Hematopoietic multipotent progenitor cell treated with erythropoietin and hydrocortisone succinate and interleukin-3 and kit ligand, for 8 days (in vitro differentiated cells): Measurements from ENCODE around the gene LRRTM2.
"Not testable (repeated sequence)": the region's sequence is repeated elsewhere in the genome, so short reads cannot be mapped to it uniquely, and the experiment has no call there.

Source experiments
- DNase-seq: peaks from one replicate; pipeline ENCODE4 v3.0.0-alpha.2; 2015

Gene LRRTM2, protein sequence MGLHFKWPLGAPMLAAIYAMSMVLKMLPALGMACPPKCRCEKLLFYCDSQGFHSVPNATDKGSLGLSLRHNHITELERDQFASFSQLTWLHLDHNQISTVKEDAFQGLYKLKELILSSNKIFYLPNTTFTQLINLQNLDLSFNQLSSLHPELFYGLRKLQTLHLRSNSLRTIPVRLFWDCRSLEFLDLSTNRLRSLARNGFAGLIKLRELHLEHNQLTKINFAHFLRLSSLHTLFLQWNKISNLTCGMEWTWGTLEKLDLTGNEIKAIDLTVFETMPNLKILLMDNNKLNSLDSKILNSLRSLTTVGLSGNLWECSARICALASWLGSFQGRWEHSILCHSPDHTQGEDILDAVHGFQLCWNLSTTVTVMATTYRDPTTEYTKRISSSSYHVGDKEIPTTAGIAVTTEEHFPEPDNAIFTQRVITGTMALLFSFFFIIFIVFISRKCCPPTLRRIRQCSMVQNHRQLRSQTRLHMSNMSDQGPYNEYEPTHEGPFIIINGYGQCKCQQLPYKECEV

DNA sequence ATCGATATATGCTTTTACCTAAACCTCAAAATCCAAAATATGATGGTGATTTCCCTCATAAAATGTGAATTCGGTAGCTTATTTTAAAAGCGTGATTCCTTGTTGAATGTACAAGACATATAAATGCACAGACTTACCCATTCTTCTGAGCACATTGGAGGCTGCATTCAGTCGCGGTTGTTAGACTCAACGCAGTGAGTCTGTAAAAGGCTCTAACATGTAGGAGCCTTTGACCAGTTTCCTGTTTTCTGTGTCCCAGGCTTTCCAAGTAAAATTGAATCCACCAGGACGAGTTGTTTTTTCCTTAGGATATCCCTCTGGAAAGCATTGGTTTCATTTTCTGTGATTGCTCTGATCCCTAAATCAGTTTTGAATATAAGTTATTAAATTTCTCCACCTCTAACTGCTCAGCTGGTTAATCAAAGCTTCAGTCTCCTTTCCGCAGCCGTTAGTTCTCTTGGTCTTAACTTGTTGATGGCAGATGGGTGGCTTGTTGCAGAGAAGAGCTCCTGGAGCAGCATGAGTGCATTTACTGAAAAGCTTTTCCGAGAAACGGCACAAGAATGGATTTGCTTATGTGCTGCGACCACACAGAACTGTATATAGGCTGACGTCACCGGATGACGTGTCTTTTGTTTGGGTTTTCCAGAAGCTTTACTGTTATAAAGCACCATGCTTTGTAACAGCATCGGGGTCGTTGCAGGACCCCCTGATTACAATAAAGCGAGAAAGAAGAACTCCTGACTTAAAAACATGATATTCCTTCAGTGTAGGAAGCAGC is at the start of gene LRRTM2:
TSS of gene LRRTM2 (minus strand) at position 565 of the 781 bp plus-strand sequence. CDS start at position 141, 424 bp downstream.
- no peak for DNase-seq

DNA sequence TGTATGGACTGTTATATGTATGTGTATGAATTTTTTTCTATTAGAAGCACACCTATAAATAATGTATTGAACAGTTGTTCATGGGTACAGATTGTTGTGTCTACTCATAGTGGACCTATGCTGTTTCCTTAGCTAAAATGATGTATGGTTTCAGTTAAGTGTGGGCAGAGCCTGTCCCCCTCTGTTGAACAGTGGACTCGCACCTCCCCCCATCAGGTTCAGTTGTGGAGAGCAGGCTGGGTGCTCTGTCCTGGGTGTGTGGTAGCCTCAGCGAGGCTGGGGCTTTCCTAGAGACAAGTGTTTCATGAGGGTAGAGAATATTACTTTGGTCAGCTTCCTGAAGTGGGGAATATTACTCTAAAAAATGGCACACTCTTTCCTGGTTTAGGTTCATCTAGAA is 47.4 kb upstream of the LRRTM2 start:
- no peak for DNase-seq

DNA sequence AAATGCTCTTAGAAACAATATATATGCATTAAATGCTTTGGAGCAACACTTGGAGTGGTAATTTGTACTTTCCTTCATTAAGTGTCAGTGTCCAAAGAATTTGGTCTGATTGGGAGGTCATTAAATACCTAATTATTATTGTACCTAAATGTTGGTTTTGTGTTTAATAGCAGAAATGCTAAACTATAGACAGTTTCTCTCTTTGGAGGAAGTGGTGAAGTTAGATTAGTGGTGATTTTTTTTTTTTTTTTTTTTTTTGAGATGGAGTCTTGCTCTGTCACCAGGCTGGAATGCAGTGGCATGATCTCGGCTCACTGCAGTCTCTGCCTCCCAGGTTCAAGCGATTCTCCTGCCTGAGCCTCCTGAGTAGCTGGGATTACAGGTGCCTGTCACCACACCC is 46.2 kb upstream of the LRRTM2 start:
- not testable (repeated sequence) for DNase-seq

DNA sequence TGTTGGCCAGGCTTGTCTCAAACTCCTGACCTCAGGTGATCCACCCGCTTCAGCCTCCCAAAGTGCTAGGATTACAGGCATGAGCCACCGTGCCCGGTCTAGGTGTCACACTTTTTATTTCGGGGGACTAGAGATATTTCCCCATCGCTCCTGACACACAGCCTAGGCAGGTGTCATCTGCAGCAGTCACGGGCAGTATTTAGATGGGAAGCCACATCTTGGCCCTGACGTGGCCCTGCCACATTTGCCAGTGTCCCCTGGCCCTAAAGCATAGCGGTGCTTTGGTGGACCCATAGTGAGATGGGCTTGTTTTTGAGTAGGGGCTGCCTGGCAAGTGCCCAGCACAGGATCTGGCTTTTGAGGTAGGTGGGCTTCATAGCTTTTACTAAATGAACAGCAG is 45.0 kb upstream of the LRRTM2 start:
- DNase-seq = no peak

DNA sequence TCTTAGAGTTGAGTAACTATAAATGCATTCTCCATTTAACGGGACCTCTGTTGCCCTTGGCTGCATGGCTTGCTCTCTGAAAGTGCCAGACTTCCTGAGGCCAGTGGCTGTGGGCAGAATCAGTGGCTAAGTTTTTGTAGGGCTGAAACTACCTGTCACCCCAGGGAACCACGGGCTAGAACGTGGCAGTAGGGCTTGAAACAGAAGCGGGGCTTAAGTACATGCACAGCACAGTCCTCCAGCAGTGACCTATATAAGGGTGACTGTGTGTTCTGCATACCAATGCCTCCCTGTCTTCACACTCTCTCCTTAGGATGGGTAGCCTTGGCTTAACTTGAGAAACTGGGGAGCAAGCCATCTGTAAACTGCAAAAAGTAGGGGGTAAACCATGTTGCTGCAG is 43.6 kb upstream of the LRRTM2 start:
- DNase-seq = no peak

DNA sequence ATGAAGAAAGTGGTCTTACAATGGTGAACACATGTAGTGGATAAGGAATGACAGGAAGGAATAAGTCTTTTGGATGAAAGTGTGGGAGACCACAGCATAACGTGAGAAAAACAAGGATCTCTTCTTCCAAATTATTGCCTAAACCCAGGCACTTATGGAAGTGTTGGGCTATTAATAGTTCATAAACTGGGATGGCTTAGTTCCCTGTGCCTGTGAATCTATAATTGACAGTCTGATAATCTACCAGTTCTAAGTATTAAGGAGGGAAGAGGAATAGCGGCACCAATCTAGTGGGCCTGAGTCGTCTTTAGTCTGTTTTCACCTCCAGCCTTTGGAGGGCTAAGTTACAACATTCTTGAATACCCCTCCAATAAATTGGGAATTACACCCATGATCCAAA is 39.2 kb upstream of the LRRTM2 start:
- DNase-seq = no peak

DNA sequence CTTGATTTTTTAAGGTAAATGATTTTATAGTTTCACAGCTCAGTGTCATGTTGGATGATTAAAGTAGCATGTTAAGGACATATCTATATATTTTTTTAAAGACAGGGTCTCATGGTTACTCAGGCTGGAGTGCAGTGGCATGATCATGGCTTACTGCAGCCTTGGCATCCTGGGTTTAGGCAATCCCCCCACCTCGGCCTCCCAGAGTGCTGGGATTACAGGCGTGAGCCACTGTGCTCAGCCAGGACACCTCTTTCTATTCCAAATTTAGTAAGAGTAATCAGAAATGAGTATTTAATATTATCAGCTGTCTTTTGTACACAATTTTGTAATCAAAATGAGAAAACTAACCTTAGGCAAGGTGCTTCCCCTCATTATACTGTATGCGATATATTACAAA is 38.6 kb upstream of the LRRTM2 start:
- DNase-seq = no peak

DNA sequence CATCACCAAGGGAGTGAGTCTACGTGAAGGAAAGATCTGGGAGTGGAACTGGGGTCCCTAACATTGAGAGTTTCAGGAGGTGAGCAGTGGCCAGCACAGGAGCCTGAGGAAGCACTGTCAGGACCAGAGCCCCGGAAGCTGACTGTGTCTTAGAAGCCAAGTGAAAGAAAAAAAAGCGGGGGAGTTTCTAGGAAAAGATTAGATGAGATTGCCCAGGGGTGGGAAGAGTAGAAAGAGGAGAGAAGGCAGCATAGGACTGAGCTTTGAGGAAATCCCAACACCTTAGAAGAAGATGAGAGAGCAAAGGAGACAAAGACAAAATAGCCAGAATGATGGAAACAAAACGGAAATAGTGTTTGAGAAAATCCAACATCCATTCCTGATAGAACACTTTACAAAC is 37.0 kb upstream of the LRRTM2 start:
- no peak for DNase-seq

DNA sequence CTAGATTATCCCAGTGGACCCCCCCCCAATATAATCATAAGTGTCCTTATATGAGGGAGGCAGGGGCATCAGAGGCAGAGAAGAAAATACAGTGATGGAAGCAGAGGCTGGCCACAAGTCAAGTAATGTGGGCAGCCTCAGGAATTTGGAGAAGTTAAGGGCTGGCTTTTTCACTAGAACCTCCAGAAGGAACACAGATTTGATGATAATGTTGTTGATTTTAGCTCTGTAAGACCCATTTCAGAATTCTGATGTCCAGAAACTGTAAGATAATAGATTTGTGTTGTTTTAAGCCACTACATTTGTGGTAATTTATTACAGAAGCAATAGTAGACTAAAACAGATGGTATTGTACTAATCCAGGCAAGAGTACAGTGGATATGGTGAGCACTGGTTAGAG is 36.3 kb upstream of the LRRTM2 start:
- DNase-seq = no peak

DNA sequence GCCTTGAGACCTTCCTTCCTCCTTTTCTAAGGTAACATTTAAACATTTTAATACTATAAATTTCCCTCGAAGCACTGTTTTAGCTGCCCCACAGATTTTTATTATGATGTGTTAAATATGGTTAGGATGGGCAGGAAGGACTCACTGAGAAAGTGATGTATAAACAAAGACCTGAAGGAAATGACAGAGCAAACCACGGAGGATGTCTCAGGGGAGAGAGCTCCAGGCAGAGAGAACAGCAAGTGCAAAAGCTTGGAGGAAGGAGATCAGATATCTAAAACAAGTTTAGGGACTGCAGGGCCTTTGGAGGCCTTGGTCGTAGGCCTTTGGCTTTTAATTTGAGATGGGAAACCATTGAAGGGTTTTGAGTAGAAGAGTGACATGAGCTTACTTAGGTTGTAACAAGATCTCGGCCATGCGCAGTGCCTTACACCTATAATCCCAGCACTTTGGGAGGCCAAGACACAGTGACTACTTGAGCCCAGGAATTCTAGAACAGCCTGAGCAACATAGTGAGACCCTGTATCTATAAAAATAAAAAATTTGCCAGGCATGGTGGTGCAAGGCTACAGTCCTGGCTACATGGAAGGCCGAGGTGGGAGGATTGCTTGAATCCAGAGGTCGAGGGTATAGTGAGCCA is 35.5 kb upstream of the LRRTM2 start:
- no peak for DNase-seq

DNA sequence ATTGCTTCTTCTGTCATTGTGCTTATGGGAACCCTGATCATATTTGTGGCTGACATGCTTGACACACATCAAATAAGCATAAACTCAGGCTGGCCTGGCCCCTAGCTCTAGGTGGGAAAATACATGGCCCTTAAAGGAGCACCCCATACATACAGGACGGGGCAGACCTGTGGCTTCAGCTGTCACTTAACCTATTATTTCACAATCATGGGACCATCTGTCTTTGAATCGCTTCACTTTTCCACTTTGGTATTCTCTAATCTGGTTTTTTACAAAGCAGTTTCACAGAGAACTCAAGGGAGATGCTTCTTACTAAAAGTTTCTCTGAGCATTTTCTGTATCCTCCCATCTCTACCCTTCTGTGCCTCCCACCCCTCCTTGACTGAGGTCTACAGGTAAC is 34.6 kb upstream of the LRRTM2 start:
- no peak for DNase-seq

DNA sequence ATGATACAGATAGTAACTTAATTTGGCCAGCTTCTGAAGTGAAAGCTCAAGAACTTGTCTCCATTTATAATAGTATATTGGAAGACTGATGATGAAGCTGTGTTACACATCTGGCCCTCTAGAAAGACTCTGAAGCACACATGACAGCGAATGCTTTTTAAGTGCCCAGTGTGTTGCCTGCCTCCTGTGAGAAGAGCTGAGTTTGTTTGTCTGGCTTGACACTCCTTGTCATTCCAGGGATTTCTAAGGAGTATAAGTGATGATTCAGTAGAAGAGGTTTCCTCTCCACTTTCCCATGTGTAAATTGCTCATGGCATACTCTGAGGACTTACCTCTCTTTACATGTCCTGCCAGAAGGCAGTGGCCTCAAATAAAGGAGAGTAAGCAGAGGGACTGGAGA is 30.4 kb upstream of the LRRTM2 start:
- no peak for DNase-seq

DNA sequence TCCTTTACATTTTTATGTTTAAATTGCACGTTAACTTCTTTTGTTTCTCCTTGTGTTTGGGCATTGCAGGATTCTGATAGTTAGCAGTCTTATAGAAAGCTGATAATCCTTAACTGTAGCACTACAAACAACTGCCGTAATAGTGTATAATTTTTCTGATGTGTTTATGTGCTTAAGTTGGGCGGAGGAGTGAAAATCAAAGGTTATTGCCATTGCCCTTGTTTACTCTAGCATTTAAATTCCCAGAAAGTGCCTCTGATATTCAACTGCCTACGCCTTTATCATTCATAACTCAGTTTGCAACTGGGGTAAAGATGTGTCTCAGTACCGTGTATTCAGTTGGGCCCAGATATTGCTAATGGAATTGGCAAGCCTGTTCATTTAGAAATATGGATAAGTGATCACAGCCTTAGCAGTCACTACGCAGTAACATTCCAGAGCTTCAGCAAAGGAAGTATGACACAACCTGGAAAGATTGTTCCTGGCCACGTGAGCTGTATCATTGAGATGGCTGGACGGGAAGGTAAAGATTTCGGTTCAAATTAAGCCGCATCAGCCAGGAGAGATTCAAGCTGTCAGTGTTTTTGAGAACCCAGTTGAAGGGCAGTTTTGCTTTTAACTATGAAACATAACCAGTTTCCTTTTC is 28.1 kb upstream of the LRRTM2 start:
- no peak for DNase-seq

DNA sequence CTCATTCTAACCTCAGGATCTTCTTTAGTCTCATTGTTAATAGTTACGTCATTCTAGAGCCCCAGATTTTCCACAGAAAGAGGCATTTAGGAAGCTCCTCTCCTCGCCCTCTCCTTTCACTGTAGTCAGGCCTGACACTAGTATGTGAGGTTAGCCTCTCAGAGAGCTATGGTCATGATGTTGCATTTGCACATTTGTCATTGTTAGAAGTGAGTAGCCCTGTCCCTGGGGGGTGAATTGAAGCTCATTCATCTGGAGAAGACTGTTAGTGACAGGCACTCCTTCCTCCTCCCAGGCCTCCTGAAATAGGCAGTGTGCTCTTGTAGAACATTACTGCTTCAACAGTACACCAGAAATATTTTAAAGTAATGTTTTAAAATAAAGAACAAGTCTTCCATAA is 26.6 kb upstream of the LRRTM2 start:
- DNase-seq = no peak

DNA sequence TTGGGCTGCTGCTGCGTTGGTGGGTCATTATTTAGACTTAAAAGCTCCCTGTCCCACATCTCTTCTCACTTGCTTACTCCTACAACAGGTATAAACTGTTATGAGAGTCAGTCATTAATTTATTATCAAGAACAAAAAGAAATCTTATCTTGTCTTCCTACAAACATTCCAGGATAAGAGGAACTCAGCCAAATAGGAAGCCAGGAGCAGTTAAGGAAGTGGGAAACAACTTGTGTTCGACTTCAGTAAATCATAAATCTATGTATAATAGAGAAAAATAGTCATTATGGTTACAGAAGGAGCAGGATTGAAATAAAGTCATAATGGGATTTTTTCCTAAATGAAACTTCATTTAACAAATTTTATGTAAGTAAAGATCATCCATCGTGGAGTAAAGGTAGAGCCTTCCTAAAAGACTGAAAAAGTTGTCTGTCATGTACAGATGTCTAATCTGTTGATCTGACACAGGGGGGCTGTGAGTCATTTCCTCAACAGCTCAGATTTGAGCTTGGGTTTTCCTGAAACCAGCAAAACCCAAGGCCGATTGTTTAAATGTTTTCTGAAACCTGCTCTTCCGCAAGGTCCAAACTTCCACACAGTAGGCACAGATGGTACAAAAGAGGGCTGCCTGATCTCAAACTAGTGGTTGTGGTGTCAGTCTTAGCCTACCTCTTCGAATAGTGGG is 25.3 kb upstream of the LRRTM2 start:
- no peak for DNase-seq

DNA sequence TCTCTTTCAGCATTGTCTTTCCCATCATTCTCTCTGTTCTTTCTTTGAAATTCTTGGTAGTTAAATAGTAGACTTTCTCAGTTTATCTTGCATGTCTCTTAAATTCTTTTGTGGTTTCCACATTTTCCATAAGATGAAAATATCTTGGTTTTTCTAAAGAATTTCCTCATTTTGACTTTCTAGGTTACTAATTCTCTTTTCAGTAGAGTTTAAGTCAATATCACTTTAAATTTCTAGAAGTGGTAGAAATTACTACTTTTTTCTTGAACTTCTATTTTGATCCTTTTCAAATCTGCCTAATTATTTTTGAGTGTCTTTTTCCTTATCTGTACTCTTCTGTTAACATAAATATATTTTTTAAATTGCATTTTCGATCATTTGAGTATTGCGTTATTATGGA is 23.6 kb upstream of the LRRTM2 start:
- DNase-seq = no peak

DNA sequence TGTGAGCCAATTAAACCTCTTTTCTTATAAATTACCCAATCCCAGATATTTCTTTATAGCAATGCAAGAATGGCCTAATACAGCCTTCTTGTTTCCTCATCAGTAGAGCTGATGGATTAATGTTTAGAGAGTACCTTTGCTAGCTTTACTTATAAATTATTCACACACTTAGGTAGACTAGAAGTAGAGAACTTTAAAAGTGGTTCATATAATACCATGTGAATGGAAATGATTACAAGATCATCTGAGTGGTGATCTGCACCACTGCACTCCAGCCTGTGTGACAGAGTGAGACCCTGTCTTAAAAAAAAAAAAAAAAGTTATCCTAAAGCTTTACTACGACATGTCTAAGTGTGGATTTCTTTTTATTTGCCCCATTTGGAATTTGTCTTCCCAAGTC is 23.2 kb upstream of the LRRTM2 start:
- DNase-seq = no peak

DNA sequence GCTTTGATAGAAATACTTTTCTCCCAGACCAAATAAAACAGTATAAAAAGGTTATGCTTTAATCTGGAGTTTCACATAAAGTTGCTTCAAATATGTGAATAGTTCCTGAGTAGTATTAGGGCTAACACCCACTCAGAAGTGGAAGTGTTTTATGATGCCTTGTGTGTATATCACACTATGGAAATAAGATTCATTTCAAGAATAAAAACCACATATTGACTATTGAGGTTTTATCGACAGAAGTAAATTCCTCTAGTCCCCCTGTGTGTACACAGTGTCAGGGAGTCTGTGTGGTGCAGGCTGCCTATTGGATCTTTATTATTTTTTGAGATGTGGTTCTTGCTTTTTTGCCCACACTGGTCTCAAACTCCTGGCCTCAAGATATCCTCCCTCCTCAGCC is 20.8 kb upstream of the LRRTM2 start:
- no peak for DNase-seq

DNA sequence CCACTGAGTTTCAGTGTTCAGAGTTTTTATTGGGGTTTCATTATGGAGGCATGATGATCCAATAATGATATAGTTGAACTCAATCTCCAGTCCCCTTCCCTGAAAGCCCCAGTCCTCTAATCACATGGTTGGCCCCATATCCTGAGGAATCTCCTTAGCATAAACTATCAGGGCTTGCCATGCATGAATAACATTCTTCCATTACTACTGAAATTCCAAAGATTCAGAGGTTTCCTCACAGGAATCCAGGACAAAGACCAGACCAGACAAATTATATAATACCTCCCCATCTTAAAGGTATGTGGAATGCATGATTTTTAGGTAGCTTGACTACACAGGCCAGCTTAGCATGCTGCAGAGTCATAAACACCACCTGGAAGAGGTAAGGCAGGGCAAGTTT is 15.5 kb upstream of the LRRTM2 start:
- no peak for DNase-seq

DNA sequence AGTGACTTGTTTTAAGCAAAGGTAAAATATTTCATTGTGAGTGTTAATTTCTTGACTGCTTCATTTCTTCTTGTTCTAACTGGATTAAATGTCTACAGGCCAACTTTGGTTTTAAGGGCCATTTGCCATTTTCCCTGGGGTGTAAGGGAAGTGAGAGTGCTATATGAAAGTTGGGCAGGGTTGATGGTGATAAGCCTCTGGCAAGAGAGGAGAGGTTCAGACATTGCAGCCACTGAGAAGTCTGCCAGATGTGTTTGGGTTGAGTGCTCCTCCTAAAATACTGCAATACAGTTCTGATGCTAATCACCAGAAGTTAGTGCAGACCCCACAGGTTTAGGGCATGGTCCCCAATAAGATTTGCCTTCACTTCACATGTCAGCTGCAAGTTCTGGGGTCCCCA is 14.9 kb upstream of the LRRTM2 start:
- DNase-seq = no peak

DNA sequence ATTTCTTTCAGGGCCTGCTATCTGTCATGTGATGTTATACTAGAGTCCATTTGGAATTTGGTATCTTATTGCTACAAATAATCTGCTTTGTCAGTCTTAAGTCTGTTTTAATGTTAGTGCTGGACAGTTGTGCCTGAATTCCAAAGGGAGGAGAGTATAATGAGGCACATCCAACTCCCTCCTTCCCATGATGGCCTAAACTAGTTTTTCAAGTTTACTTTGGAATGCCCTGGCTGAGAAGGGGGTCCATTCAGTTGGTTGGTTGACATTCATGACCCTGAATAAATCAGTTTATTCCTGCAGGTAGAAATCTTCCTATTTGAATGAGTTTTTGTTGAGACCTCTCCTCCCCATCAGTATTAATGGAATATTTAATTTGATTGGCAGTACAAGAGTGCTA is 9.4 kb upstream of the LRRTM2 start:
- DNase-seq = no peak

DNA sequence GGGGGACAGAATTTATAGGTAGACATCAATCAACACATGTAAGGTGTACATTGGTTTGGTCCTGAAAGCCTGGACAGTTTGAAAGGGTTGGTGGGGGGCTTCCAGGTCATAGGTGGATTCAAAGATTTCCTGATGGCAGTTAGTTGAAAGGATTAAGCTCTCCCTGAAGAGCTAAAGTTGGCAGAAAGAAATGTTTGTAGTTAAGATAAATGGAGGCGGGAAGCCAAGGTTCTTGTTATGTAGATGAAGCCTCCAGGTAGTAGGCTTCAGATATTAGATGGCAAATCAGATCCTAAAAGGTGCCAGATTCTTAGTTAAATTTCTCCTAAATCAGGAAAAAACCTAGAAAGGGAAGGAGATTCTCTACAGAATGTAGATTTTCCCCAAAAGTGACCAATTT is 9.0 kb upstream of the LRRTM2 start:
- DNase-seq = no peak

DNA sequence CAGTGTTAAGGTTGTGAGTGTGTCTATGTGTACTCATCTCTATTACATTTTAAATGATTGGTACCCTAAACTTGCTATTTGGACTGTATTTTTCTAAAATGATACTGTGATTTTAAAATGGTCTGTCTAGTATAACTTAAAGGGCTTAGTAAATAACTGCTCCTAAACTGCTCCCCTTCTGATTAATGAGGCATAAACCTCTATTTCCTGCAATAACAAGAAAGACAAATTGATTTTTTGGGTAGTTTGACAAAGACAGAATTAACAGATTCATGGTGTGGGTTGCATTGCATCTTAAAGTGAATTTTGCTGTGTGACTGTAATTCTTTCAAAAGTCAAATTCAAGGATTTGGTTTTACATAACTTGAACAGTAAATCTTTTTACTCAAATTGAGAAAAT is 8.1 kb upstream of the LRRTM2 start:
- DNase-seq = no peak
